ENCODE data around the gene GSTM4. TPM values are rescaled to one million over a fixed set of nuclear protein-coding genes. Genes with fewer than 3 reads are reported as not detected.
A peak's percentile ranks its signal among the peaks of the same experiment; 100 is the strongest.

The GSTM4 gene
- total RNA-seq, 1 donor from 2014 or later = 4.6 TPM

- peak overlapping the region; percentile 96 for H3K27ac Mint-ChIP-seq (ENCODE audit: unreplicated experiment)
- no peak overlapping the region for H2AFZ ChIP-seq (ENCODE audit: low read depth, low read length)
- no peak overlapping the region for H3K4me3 ChIP-seq (ENCODE audit: insufficient read depth, low read depth, low read length)
- no peaks in the 10 kb centered on the region for H3K27me3 Mint-ChIP-seq (ENCODE audit: low read depth, unreplicated experiment)
- peaks cover 5% of the 10 kb centered on the region for H3K36me3 ChIP-seq (ENCODE audit: insufficient read depth, low read length)
- no peak for TF ChIP-seq EZH2 (IDR thresholded peaks at IDR 0.05; ENCODE audit: insufficient read depth, low read length)
- TF ChIP-seq CTCF (IDR thresholded peaks at IDR 0.05; ENCODE audit: insufficient read depth, low read depth, low read length) = no peak
- DNase-seq (ENCODE audit: low read depth) (peak; percentile 67), FAIRE-seq (no peak)
- no peak overlapping the region for H3K4me3 Mint-ChIP-seq (ENCODE audit: unreplicated experiment)
- peak overlapping the region; percentile 65 for H3K9ac ChIP-seq (ENCODE audit: low read length)
- H3K4me1 ChIP-seq (ENCODE audit: insufficient read depth, low read length) = peaks cover 25% of the 10 kb centered on the region
- peaks cover 1% of the 10 kb centered on the region for H3K9me3 Mint-ChIP-seq (ENCODE audit: unreplicated experiment)
- no peaks in the 10 kb centered on the region for H3K27me3 ChIP-seq (ENCODE audit: insufficient read depth, low read length)
- H3K4me2 ChIP-seq (ENCODE audit: low read length) = peak overlapping the region; percentile 64
- H3K9me3 ChIP-seq (ENCODE audit: insufficient read depth, low read depth, low read length) = no peaks in the 10 kb centered on the region
- peaks cover 31% of the 10 kb centered on the region for H3K4me1 Mint-ChIP-seq (ENCODE audit: low read depth, unreplicated experiment)
- H4K20me1 ChIP-seq (ENCODE audit: insufficient read depth, low read length) = no peaks in the 10 kb centered on the region
- H3K79me2 ChIP-seq (ENCODE audit: insufficient read depth, low read length) = no peaks in the 10 kb centered on the region
- H3K27ac ChIP-seq (ENCODE audit: low read depth, low read length) = peak overlapping the region; percentile 79
- peaks cover 9% of the 10 kb centered on the region for H3K36me3 Mint-ChIP-seq (ENCODE audit: low read depth, unreplicated experiment)
Measured at GRCh38 chr1:109610609-109611307, 45.1 kb upstream of the GSTM4 start.

GRCh38 chr1:109611308-109611990, 44.5 kb upstream of the GSTM4 start:
- no peak overlapping the region for H3K27ac ChIP-seq (ENCODE audit: low read depth, low read length)
- no peak for TF ChIP-seq CTCF (IDR thresholded peaks at IDR 0.05; ENCODE audit: insufficient read depth, low read depth, low read length)
- TF ChIP-seq EZH2 (IDR thresholded peaks at IDR 0.05; ENCODE audit: insufficient read depth, low read length) = no peak
- H3K27ac Mint-ChIP-seq (ENCODE audit: unreplicated experiment) = peak overlapping the region; percentile 96

More at GRCh38 chr1:109611308-109611990, 44.5 kb upstream of the GSTM4 start:
- Mint-ChIP-seq H3K9me3 (ENCODE audit: unreplicated experiment) (peaks cover 1% of the 10 kb centered on the region), H3K27me3 (ENCODE audit: low read depth, unreplicated experiment) (no peaks in the 10 kb centered on the region), H3K4me1 (ENCODE audit: low read depth, unreplicated experiment) (peaks cover 38% of the 10 kb centered on the region), H3K36me3 (ENCODE audit: low read depth, unreplicated experiment) (peaks cover 9% of the 10 kb centered on the region), H3K4me3 (ENCODE audit: unreplicated experiment) (peak overlapping the region; percentile 54)
- no peak overlapping the region for H3K4me3 ChIP-seq (ENCODE audit: insufficient read depth, low read depth, low read length)
- H3K36me3 ChIP-seq (ENCODE audit: insufficient read depth, low read length) = peaks cover under 1% of the 10 kb centered on the region
- FAIRE-seq = no peak
- no peak overlapping the region for H3K4me2 ChIP-seq (ENCODE audit: low read length)
- H3K9ac ChIP-seq (ENCODE audit: low read length) = no peak overlapping the region
- no peaks in the 10 kb centered on the region for H3K79me2 ChIP-seq (ENCODE audit: insufficient read depth, low read length)
- no peak for DNase-seq (ENCODE audit: low read depth)
- H3K9me3 ChIP-seq (ENCODE audit: insufficient read depth, low read depth, low read length) = no peaks in the 10 kb centered on the region
- no peaks in the 10 kb centered on the region for H4K20me1 ChIP-seq (ENCODE audit: insufficient read depth, low read length)
- no peak overlapping the region for H2AFZ ChIP-seq (ENCODE audit: low read depth, low read length)
- peaks cover 26% of the 10 kb centered on the region for H3K4me1 ChIP-seq (ENCODE audit: insufficient read depth, low read length)
- H3K27me3 ChIP-seq (ENCODE audit: insufficient read depth, low read length) = no peaks in the 10 kb centered on the region

Measured in astrocyte (in vitro differentiated cells and primary cell).